NCI-H526 (cell line): ENCODE measurements around the gene ZDHHC1.

ENCODE experiments used
- DNase-seq, 2 experiments: peaks; one replicate each; lab custom pipeline; 2025; lab: John Stamatoyannopoulos, UW

ZDHHC1 gene

DNA sequence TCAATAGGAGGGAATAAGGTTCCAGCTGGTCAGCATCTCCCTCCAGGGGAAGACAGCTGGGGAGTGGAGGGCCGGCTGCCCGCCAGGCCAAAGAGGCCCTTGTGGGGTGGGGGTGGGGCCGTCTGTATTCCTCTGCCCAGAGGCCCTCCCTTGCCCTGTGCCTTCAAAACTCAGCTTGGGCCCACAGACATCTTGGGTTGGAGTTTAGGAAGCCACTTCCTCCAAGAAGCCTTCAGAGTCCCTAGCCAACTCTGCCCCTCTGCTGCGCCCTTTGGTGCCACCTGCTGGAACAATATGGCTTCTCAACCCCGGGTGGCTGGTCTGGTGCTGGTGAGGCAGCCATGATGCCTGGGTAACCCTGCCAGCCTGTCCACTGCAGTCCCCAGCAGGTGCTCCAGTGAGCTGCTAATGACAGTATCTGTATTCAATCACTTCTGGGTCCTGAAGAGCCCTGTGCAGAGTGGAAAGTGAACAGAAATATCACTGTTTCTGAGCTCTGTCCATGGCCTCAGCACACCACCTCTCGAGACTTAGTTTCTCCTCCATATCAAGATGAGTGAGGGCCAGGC is 31.3 kb upstream of the ZDHHC1 start:
- DNase-seq = no peak

DNA sequence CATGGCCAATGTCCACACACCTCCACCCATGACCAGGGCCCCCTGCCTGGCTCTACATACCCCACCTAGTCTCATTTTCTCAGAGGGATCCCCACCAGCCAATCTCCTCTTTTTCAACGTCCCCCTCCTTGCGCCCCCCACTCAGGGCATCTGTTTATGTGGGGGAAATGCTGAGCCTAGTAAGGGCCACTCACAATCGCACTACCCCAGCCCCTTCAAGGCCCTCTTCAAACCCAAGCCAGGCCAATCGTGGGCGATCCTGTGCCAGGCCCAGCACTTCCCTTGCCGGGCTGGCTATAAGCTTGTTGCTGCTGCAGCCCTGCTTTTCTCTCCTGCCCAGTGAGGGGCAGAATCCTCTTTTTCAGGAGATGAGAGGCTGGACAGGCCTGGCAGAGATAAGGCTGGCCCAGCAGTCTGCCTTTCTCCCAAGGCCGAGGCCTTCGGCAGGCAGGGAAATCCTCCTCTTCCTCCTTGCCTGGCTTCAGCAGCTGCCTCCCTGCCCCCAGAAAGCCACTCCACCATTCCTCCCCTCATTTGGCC is 30.8 kb upstream of the ZDHHC1 start:
- no peak for DNase-seq

GRCh38 chr16:67445913-67446907 is 29.9 kb upstream of the ZDHHC1 start:
- no peak for DNase-seq

DNA sequence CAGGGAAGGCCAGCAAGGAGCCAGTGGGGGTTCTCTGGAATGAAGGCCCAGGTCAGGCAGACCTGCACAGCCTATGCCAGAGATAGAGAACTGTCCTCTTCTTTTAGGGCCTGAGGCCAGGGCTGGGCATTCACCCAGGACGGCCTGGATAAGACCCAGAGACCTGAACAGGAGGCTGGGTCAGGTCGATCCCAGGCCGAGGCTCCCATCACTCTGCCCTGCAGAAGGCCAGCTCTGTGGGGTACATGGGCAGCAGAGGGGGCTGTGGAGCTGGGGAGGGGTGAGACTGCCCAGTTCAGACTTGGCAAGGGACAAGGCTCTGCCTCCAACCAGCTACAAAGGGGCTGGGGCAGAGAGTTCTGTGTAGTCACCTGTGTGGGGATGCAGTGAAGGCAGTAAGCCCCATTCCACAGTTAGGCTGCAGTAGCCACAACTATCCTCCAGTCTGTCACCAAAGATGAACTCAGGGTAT is 29.2 kb upstream of the ZDHHC1 start:
- DNase-seq = no peak

DNA sequence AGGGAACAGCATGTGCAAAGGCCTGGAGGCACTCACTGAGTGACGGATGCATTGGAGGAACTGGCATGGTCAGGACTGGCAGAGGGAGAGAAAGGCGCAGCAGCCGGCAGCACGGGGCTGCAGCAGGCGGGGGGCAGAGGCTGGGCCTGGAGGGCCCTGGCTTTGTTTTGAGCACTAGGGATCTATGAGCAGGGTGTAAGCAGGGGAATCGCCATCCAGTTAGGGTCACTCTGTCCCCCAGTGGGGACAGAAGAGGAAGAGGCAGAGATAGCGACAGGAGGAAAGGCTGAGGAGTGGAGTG is 28.8 kb upstream of the ZDHHC1 start:
- DNase-seq = no peak

- no peak for DNase-seq
These were observed 28.2 kb upstream of the ZDHHC1 start for GRCh38 chr16:67444259-67445125.

GRCh38 chr16:67443265-67443664 is 27.0 kb upstream of the ZDHHC1 start:
- no peak for DNase-seq

GRCh38 chr16:67442581-67443255 is 26.4 kb upstream of the ZDHHC1 start:
- DNase-seq = no peak

GRCh38 chr16:67441907-67442306 is 25.6 kb upstream of the ZDHHC1 start:
- DNase-seq = no peak

DNA sequence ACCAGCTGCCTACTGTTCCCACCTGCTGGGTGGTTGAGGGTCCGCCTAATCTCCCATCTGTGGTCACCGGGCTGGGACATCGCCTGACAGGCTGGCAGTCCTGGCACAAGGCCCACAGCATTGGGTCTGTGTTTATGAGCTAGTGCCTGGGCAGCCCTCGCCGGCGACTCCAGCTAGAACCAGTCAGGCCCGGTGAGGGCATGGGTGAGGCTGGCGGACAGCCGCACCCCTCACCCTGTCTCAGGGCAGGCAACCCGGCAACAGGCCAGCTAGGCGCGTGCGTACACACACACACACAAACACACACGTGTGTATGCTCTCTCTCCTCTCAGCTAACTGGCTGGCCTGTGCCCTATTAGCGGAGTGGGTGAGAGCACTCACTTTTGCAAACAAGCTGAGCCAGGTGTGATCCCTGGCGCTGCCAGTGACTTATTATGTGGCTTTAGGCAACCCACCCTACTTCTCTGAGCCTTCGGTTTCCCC is 25.0 kb upstream of the ZDHHC1 start:
- DNase-seq = peak in 1 of 2 experiments; percentile 9

DNA sequence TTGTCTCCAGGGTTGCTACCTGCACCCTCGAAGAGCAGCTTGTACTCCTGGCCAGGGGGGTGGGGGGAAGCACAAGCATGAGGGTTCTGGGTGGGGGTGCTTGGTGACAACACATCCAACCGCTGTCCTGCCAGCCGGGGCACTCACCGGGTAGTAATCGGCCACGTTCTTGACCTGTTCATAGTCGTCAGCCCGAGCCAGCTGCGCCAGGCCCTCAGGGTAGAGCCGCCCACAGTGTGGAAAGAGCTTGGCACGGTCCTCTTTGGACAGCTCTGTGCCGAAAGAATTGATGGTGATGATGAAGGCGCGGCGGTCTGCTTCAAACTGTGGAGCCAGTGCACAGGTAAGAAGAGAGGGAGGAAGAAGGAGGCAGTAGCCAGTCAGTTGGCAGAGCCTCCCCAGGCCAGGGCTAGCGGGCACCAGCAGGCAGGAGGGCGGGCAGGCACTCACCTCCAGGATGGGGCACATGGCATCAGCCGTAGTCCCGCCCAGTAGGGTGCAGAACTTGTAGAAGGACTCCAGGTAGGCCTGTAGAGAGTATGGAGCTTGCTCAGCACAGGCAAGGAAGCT is 22.6 kb upstream of the ZDHHC1 start:
- no peak for DNase-seq

DNA sequence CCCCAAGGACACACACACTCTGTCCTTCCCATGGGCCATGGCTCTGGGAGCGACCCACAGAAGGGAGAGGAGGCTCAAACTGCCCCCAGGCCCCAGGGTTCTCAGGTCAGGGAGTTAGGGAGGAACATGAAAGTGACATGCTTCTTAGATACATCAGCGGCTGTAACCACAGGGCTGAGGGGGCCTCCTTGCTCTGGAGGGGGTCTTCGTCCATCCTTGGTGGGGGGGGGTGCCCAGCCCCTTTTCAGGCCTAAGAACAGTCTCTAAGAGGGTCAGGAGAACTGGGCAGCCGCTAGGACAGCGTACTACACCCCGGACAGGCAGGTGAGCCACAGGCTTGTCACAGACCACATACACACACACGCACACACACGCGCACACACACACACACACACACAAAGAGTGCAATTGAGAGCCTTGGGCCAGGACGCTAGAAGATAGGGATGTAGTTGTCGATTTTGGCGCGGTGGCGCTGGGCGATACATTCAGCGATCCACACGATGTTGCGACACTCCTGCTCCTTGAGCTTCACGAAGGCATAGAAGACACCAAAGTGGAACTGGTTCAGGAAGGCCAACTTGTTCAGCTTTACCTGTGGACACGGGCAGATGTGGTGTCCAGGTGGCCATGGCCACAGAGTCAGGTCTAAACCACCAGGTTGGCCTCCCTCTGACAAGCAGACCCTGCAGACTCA is 22.0 kb upstream of the ZDHHC1 start:
- no peak for DNase-seq

GRCh38 chr16:67437513-67437912 is 21.2 kb upstream of the ZDHHC1 start:
- no peak for DNase-seq

DNA sequence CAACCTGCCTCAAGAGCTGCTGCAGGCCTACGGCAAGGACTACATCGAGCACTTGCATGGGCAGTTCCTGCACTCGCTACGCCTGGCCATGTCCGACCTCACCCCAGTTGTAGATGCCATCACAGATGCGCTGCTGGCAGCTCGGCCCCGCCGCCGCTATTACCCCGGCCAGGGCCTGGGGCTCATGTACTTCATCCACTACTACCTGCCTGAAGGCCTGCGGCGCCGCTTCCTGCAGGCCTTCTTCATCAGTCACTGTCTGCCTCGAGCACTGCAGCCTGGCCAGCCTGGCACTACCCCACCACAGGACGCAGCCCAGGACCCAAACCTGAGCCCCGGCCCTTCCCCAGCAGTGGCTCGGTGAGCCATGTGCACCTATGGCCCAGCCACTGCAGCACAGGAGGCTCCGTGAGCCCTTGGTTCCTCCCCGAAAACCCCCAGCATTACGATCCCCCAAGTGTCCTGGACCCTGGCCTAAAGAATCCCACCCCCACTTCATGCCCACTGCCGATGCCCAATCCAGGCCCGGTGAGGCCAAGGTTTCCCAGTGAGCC is 20.4 kb upstream of the ZDHHC1 start:
- DNase-seq = no peak

DNA sequence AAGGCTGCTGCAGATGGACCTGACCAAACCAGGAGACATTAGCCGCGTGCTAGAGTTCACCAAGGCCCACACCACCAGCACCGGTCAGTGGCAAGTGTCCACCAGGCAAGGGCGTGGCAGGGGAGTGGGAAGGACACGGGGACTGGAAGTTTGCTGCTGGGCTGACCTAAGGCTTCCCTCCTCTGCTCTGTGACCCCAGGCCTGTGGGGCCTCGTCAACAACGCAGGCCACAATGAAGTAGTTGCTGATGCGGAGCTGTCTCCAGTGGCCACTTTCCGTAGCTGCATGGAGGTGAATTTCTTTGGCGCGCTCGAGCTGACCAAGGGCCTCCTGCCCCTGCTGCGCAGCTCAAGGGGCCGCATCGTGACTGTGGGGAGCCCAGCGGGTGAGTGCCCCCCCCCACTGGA is 19.5 kb upstream of the ZDHHC1 start:
- no peak for DNase-seq

GRCh38 chr16:67433131-67433719 is 16.9 kb upstream of the ZDHHC1 start:
- no peak for DNase-seq

DNA sequence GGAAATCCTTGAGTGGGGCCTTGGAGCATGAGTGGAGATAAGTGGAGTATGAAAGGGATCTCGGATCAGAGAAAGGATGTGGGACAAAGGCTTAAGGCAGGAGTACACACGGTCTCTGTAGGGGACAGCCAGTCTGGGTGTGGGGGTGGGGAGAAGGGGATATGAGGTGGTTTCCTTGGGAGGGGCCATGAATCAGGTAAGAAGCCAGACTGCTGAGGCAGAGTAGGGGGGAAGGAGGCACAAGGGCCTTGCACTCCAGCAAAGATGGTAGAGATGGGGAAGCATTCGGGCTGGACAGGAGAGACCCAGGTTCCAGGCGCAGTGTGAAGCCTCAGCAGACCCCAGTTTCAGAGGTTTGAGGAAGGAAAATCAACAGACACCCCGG is 16.2 kb upstream of the ZDHHC1 start:
- DNase-seq = no peak

GRCh38 chr16:67431775-67432505 is 15.7 kb upstream of the ZDHHC1 start:
- peak in 1 of 2 experiments; percentile 27 for DNase-seq
